ENCODE results near the gene NEDD8.
"Not testable (repeated sequence)": the region's sequence is repeated elsewhere in the genome, so short reads cannot be mapped to it uniquely, and the experiment has no call there.

NEDD8 gene

DNA sequence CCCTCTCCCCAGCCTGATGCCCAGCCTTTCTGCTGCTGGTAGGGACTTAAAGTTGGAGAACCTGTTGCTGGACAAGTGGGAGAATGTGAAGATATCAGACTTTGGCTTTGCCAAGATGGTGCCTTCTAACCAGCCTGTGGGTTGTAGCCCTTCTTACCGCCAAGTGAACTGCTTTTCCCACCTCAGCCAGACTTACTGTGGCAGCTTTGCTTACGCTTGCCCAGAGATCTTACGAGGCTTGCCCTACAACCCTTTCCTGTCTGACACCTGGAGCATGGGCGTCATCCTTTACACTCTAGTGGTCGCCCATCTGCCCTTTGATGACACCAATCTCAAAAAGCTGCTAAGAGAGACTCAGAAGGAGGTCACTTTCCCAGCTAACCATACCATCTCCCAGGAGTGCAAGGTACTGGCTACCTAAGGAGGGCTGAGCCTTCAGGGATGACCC, 25.0 kb downstream of the NEDD8 start:
- Histone ChIP-seq H3K4me1 (ENCODE audit: control insufficient read depth, low read length) (peaks cover 6% of the 10 kb centered on the region), H3K27me3 (ENCODE audit: control insufficient read depth, low read length) (no peaks in the 10 kb centered on the region), H3K9me3 (ENCODE audit: control insufficient read depth, insufficient read depth, low read length) (peaks cover 5% of the 10 kb centered on the region; the same call in 1 of the 2 replicates), H3K4me2 (ENCODE audit: low read length) (no peak overlapping the region), H3K27ac (ENCODE audit: low read depth, low read length) (no peak overlapping the region), H4K20me1 (ENCODE audit: control insufficient read depth, insufficient read depth, low read depth, low read length) (no peaks in the 10 kb centered on the region), H3K9me2 (replicated peaks; ENCODE audit: control insufficient read depth, low read length) (no peaks in the 10 kb centered on the region), H3K4me3 (ENCODE audit: low read length) (no peak overlapping the region), H3F3A (ENCODE audit: control insufficient read depth, insufficient read depth) (0 out of 2 replicates have a peak, but pooled peaks cover 6% of the 10 kb centered on the region), H3K79me2 (ENCODE audit: control insufficient read depth, low read length) (peaks cover 17% of the 10 kb centered on the region), H3K36me3 (ENCODE audit: control insufficient read depth, low read length) (peaks cover 84% of the 10 kb centered on the region)
- TF ChIP-seq, protein P1, sequence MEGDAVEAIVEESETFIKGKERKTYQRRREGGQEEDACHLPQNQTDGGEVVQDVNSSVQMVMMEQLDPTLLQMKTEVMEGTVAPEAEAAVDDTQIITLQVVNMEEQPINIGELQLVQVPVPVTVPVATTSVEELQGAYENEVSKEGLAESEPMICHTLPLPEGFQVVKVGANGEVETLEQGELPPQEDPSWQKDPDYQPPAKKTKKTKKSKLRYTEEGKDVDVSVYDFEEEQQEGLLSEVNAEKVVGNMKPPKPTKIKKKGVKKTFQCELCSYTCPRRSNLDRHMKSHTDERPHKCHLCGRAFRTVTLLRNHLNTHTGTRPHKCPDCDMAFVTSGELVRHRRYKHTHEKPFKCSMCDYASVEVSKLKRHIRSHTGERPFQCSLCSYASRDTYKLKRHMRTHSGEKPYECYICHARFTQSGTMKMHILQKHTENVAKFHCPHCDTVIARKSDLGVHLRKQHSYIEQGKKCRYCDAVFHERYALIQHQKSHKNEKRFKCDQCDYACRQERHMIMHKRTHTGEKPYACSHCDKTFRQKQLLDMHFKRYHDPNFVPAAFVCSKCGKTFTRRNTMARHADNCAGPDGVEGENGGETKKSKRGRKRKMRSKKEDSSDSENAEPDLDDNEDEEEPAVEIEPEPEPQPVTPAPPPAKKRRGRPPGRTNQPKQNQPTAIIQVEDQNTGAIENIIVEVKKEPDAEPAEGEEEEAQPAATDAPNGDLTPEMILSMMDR (IDR thresholded peaks at IDR 0.05; ENCODE audit: low read depth, low read length, poor library complexity, severe bottlenecking), result no peak
- TF ChIP-seq EZH2phosphoT487 (IDR thresholded peaks at IDR 0.05; ENCODE audit: borderline replicate concordance, low read length), result no peak

DNA sequence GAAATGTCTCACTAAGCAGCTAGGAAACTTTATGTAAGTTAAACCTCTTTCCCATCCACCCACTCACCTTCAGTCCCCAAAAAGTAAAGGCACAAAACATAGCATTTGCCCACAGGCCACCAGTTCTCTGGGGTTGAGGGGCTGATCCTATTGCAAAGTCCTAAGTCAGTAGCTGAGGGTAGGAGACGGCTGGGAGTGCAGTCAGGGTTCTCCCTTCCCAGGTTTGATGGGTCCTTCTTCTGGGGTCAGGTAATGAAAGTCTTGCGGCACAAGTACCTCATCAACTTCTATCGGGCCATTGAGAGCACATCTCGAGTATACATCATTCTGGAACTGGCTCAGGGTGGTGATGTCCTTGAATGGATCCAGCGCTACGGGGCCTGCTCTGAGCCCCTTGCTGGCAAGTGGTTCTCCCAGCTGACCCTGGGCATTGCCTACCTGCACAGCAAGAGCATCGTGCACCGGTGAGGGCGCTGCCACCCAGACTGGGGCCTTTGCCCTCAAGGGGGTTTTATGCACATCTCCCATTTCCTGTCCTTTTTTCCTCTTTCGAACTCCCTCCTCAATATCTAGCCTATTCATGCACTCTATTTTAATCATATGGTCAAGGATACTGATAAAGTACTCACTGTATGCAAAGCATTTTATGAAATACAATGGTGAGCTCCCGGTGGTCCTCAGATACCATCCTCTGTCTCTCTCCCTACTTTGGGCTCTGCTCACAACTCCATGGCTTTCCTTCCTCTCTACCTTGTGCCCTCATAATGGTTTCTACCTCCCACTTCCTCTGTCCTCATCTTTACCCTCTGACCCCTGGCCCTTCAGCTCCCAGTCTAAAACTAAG, 25.7 kb downstream of the NEDD8 start:
- no peak for TF ChIP-seq EZH2phosphoT487 (IDR thresholded peaks at IDR 0.05; ENCODE audit: borderline replicate concordance, low read length)
- Histone ChIP-seq H3K27ac (ENCODE audit: low read depth, low read length) (no peak overlapping the region), H3K9me2 (replicated peaks; ENCODE audit: control insufficient read depth, low read length) (no peaks in the 10 kb centered on the region), H3K27me3 (ENCODE audit: control insufficient read depth, low read length) (no peaks in the 10 kb centered on the region), H3K4me1 (ENCODE audit: control insufficient read depth, low read length) (no peaks in the 10 kb centered on the region), H3K79me2 (ENCODE audit: control insufficient read depth, low read length) (peaks cover 11% of the 10 kb centered on the region), H3K36me3 (ENCODE audit: control insufficient read depth, low read length) (peaks cover 85% of the 10 kb centered on the region), H3K4me3 (ENCODE audit: low read length) (no peak overlapping the region), H3K4me2 (ENCODE audit: low read length) (no peak overlapping the region), H4K20me1 (ENCODE audit: control insufficient read depth, insufficient read depth, low read depth, low read length) (no peaks in the 10 kb centered on the region), H3F3A (ENCODE audit: control insufficient read depth, insufficient read depth) (0 out of 2 replicates have a peak, but pooled peaks cover 6% of the 10 kb centered on the region), H3K9me3 (ENCODE audit: control insufficient read depth, insufficient read depth, low read length) (peaks cover 7% of the 10 kb centered on the region; the same call in 1 of the 2 replicates)

DNA sequence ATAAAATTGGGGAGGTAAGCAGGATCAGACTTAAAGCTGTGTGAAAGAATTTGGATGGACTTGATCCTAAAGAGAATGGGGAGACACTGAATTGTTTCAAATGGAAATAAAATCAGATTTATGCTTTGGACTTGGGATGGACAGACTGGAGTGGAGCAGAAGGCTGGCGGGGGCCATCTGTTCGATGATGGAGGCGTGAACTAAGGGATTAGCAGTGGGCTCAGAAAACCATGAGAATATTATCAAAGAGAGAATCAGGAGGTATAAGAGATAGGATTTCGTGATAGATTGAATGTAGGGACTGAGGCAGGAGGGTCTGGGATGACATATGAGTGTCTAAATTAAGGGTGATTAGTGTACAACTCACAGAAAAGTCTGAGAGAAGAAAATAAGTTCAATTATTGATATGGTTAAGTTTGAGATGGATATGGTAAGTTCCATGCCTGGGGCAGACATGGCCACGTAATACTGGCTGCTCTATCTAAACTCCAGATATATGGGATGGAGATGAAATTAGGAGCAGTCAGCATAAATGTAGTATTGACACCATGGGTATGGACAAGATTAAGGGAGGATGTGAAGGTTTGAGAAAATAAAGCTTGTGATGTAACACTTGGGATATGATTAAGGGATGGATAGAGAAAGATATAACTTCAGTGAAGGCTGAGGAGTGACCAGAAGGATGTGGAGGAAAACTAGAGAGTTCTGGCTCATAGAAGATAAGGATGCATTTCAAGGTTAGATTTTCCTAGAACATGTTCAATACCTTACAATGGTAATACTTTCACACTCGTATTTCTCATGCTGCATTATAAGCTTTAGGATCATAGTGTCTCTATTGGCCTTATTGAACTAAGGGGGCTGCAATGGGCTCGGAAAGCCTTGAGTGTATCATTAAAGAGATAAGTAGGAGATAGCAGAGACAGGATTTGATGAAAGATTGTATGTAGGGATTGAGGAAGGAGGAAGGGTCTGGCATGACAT, 27.7 kb downstream of the NEDD8 start:
- H3K4me2 ChIP-seq (ENCODE audit: low read length), result no peak overlapping the region
- H3K36me3 ChIP-seq (ENCODE audit: control insufficient read depth, low read length), result peaks cover 75% of the 10 kb centered on the region
- no peaks in the 10 kb centered on the region for H3K4me1 ChIP-seq (ENCODE audit: control insufficient read depth, low read length)
- TF ChIP-seq EZH2phosphoT487 (IDR thresholded peaks at IDR 0.05; ENCODE audit: borderline replicate concordance, low read length), result no peak
- TF ChIP-seq, protein P1 (IDR thresholded peaks at IDR 0.05; ENCODE audit: low read depth, low read length, poor library complexity, severe bottlenecking), result no peak
- no peak overlapping the region for H3K4me3 ChIP-seq (ENCODE audit: low read length)
- no peaks in the 10 kb centered on the region for H4K20me1 ChIP-seq (ENCODE audit: control insufficient read depth, insufficient read depth, low read depth, low read length)
- H3K79me2 ChIP-seq (ENCODE audit: control insufficient read depth, low read length), result peaks cover 6% of the 10 kb centered on the region; the same call in 1 of the 2 replicates
- H3K27me3 ChIP-seq (ENCODE audit: control insufficient read depth, low read length), result no peaks in the 10 kb centered on the region
- no peak overlapping the region for H3K27ac ChIP-seq (ENCODE audit: low read depth, low read length)
- H3K9me2 ChIP-seq (replicated peaks; ENCODE audit: control insufficient read depth, low read length), result no peaks in the 10 kb centered on the region
- H3F3A ChIP-seq (ENCODE audit: control insufficient read depth, insufficient read depth), result 0 out of 2 replicates have a peak, but pooled peaks cover 6% of the 10 kb centered on the region
- peaks cover 8% of the 10 kb centered on the region; the same call in 1 of the 2 replicates for H3K9me3 ChIP-seq (ENCODE audit: control insufficient read depth, insufficient read depth, low read length)

DNA sequence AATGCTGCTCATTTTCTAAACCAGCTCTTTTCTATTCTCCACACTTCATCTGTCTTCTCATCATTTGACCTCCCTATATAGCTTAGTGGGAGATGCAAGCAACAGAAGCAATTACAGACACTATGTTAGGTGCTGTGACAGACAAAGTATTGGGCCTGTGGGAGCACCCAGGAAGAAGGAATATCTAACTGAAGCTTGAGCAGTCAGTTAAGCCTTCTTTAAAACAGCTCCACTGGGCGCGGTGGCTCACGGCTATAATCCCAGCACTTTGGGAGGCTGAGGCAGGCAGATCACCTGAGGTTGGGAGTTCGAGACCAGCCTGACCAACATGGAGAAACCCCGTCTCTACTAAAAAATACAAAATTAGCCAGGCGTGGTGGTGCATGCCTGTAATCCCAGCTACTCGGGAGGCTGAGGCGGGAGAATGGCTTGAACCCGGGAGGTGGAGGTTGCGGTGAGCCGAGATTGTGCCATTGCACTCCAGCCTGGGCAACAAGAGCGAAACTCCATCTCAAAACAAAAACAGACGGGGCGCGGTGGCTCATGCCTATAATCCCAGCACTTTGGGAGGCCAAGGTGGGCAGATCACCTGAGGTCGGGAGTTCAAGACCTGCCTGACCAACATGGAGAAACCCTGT, 28.8 kb downstream of the NEDD8 start:
- H3K4me1 ChIP-seq (ENCODE audit: control insufficient read depth, low read length); H3K9me2 ChIP-seq (replicated peaks; ENCODE audit: control insufficient read depth, low read length); H3K4me2 ChIP-seq (ENCODE audit: low read length); H3K27me3 ChIP-seq (ENCODE audit: control insufficient read depth, low read length); H3K27ac ChIP-seq (ENCODE audit: low read depth, low read length); H3F3A ChIP-seq (ENCODE audit: control insufficient read depth, insufficient read depth); H3K9me3 ChIP-seq (ENCODE audit: control insufficient read depth, insufficient read depth, low read length); H4K20me1 ChIP-seq (ENCODE audit: control insufficient read depth, insufficient read depth, low read depth, low read length); H3K4me3 ChIP-seq (ENCODE audit: low read length): not testable (repeated sequence)
- H3K79me2 ChIP-seq (ENCODE audit: control insufficient read depth, low read length), result peaks cover 15% of the 10 kb centered on the region
- peaks cover 69% of the 10 kb centered on the region for H3K36me3 ChIP-seq (ENCODE audit: control insufficient read depth, low read length)

DNA sequence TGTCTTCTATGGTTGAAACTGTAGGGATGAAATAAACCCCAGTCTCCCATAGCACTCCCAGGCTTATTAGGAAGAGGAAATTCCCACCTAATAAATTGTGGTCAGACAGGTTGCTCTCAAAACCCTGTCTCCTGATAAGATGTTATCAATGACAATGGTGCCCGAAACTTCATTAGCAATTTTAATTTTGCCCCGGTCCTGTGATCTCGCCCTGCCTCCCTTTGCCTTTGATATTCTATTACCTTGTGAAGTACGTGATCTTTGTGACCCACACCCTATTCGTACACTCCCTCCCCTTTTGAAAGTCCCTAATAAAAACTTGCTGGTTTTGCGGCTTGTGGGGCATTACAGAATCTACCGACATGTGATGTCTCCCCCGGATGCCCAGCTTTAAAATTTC, 29.6 kb downstream of the NEDD8 start:
- H3K4me1 ChIP-seq (ENCODE audit: control insufficient read depth, low read length); H3K4me3 ChIP-seq (ENCODE audit: low read length): not testable (repeated sequence)

More for the DNA sequence above, 29.6 kb downstream of the NEDD8 start:
- Histone ChIP-seq H3K36me3 (ENCODE audit: control insufficient read depth, low read length) (peaks cover 61% of the 10 kb centered on the region), H3K79me2 (ENCODE audit: control insufficient read depth, low read length) (peaks cover 17% of the 10 kb centered on the region)
- H3K9me2 ChIP-seq (replicated peaks; ENCODE audit: control insufficient read depth, low read length); H3K27ac ChIP-seq (ENCODE audit: low read depth, low read length); H4K20me1 ChIP-seq (ENCODE audit: control insufficient read depth, insufficient read depth, low read depth, low read length); H3F3A ChIP-seq (ENCODE audit: control insufficient read depth, insufficient read depth); H3K4me2 ChIP-seq (ENCODE audit: low read length); H3K9me3 ChIP-seq (ENCODE audit: control insufficient read depth, insufficient read depth, low read length); H3K27me3 ChIP-seq (ENCODE audit: control insufficient read depth, low read length): not testable (repeated sequence)

Measured in DOHH2 (cell line).